NCI-H128 (cell line): ENCODE results near the gene SLC29A1.
"Not testable (repeated sequence)": the region's sequence is repeated elsewhere in the genome, so short reads cannot be mapped to it uniquely, and the experiment has no call there.

Experiments
- DNase-seq: peaks from one replicate; lab custom pipeline; 2025; ENCODE audit not compliant: unreplicated experiment; lab: John Stamatoyannopoulos, UW

SLC29A1 gene

DNA sequence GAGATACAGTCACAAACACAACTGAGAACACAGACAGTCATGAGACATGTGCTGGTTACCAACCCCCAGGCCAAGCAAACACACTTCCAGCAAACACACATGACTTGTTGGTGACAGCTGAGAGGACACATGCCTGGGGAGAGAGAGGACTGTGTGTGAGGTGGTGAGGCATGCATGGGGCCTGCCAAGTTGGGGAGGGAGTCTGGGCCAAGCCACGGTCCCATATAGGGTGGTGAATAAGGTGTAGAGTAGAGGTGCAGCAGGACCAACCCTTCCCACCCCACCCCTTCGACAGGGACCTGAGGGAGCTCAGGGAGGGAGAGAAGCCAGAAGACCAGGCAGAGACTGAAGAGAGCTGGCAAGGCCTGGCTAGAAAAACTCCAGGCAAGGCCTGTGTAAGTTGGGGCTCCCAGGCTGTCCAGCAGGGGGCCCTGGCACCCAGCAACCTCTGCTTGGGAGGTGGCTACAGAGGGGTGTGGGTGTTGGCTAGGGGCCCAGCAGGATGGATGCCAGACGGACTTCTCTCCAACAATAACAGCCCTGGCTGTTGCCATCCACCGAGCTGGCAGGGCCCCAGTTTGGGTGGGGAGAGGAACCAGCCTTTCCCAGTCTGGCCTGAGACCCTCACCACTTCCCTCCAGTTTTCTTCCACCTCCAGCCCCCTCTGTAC lies 2.0 kb upstream of the SLC29A1 start:
- DNase-seq = no peak

DNA sequence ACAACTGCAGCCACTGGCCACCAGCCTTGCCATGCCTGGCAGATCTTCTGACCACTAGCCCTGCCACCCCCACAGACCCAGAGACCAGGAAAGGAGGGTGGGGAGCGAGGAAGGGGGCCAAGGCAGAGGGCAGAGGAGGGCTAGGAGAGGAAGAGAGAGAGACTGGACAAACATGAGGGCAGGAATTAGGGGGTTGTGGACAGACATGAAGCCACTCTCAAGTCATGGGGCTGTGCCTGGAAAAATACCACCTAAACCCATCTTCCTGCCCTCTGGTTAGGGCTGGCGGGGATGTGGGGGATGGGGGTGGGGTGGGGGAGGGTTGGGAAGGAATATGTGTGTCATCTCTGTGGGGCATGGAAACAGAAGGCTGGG lies 1.4 kb upstream of the SLC29A1 start:
- DNase-seq = no peak

DNA sequence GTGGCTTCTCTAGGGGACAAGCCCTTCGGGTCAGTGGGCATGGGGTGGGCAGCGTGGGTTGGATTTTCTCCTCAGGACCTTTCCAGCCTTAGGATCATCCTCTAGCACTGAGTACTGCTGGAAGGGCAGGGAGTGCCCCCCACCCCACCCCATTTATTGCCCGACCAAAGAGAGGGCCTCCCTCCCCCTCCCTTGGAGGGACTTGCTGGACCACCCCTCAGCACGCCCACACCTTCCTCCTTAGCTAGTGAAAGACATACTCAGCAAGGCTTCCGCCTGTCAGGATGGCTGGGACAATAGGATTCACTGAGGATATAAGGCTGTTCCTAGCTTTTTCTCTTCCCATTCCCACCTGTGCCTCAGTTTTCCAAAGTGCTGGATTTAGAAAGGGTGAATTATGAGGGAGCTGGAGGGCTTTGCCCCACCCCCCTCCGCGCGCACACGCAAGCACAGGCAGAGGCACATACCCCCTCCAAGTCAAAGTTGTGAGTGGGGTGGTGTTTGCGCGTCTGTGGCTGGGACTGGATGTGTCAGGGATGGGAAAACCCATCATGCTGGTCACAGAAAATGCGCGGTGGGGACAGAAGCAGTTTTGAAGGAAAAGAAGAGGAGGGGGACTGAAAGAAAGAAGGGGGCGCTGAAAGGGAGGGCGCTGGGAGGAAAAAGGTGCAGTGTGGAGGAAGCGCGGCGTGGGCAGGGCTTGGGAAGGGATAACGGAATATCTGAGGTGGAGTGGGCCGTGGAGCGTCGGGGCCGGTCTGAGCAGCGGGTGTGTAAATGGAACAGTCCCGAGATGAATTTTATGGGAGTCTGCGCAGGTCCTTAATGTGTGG lies 693 bp upstream of the SLC29A1 start:
- DNase-seq = no peak

DNA sequence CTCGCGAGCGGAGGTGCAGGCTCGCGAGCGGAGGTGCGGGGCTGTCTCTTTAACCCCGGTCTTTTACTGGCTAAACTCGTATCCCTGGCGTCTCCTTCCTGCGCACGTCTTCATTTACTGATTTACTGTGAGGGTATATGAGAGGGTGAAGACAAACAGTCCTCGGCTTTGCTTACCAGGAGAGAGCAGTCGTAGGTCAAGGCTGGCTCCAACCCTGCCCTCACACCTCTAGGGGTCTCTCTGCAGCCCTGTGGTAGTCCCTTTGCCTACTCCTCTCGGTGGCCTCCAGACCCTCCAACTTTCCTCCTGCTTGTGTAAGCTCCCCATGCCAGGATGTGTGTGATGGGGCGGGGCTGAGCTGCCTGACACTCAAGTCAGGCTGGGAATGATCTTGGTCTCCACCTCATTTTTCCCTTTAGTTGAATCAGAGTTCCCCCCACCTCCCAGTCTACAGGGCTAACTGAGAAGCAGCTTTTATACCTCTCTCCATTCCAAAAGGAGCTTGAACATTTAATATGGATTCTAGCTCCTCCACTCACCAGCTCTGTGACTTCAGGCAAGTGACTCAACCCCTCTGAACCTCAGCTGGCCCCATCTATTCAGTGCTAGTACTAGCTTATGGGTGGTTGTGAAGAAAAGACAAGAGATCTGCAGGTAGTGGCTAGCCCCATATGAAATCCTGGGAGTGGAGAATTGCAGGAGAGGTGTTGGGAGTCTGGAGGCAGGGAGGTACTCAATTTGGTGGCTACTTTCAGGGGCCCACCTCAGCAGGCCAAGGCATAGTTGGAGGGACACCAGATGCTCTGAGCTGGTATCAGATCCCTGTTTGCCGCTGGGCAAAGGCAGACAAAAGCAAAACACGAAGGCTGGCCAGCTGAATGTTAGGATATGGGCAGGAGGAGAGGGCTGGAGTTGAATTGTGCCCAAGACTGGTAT lies 902 bp downstream of the SLC29A1 start:
- no peak for DNase-seq

DNA sequence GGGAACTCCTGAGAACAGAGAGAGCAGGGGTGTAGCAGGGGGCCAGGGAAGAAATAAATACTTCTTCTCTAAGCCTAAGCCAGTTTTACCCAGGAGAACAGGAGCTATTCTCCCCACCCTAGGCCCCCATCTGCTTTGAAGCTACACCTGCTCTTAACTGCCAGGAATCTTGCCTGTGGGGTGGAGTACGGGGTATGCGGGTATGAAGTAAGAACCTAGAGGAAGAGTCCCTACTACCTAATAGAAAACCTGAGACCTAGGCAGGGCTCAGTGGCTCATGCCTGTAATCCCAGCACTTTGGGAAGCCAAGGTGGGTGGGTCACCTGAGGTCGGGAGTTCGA lies 1.5 kb downstream of the SLC29A1 start:
- no peak for DNase-seq

DNA sequence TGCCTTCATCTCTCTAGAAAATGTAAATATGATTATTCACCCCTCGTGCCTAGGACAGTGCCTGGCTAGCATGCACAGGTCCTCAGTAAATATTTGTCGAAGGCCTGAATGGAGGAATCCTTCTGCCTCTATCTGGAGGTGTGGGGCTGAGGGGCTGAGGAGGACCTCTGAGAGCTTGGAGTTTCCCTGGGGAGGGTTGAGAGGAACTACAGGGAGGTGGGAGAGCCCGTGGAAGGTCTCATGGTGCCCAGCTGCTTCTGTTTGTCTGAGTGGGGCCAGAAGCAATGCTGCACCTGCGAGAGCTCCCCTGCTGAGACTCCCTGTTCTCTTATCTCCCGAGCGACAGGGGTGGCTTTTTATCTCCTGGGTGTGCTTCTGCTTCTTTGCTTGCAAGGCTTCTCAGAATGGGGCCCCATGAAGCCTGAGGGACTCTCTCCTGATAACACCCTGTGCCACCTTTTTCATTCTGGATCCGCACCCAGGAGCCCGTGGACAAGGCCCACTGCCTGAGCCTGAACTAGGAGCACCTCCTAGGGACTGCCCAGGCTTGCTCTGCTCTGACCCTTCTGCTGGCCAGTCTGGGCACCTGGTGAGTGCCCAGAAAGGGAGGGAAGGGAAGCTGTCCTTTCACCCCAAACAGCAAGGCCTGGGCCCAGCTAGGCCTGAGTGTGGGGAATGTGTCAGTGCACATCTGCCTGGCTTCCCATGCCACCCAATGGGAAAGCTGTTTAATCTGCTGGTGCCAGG lies 2.4 kb downstream of the SLC29A1 start:
- DNase-seq = no peak

DNA sequence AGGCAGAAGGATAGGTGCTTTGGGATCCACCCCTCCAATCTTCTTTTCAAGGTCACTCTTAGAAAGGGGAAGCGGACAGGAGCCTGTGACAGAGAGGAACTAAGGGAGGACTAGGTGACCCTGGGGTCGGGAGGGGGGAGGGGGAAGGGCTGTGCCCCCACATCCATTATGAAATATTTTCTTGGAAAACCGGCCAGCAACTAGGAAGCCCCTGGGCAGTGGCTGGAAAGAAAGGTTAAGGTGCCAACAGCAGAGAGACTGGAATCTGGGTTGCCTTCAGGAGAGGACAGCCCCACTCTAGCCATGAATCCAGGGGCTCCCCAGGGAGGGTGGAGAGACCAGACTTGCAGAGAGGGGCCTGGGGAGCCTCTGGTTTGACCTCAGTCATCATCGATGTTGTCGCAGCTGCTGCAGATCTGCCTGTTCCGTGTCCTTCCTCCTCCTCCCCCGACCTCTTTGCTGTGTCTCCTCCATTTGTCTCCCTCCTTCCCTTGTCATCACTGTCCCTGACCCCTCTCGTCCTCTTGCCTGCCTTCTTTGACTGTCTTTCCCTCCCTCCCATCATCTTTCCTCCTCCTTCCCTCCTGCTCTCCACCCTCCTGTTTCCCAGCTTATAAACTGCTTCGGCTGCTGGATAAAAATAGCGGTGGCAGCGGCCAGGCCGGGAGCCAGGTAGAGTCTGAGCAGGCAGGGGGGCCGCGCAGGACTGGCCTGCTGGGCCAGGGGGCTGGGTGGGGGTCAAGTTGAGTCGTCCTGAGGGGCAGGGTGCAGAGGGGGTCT lies 3.2 kb downstream of the SLC29A1 start:
- no peak for DNase-seq

DNA sequence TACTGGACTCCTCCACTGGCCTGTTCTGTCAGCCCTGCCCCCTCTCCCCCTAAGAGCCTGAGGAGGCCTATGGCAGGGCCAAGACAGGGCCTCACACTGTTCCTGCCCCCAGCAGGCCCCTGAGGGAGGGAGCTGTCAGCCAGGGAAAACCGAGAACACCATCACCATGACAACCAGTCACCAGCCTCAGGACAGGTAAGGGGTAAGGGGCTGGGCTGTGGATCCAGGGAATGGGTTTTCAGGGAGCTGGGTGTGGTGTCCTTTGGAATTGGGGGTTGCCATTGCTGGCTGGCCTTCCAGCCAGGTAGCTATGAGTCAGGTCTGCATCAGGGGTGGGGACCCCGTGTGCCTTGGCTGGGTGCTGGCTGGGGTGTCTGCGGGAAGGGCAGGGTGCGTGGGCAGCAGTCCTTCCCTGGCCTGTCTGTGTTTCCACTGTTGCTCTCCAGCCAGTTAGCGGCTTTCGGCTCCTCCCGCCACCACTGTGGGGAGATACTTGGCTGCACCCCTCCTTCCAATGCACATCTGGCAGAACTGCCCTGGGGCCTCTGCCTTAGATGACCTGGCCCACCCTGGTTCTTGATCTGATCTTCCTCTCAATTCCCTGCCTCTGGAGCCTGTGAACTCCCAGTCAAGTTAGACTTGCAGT lies 3.9 kb downstream of the SLC29A1 start:
- DNase-seq = no peak

DNA sequence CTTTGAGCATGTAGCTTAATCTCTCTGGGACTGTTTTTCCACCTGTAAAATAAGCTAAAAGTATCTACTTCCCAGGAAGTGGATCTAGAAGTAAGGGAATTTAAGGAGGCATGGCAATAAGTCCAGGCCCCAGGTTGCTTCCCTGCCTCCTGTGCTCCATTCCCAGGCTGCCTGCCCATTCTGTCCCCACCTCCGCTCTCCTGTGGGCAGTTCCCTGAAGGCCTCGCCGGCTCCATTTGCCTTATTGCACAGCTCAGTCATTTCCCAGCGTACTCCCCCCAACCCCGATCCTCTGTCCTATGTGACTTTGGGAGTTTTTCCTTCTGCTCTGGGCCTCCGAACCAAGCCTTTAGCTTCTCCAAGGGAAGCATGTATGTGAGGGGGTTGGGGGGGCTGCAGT lies 4.6 kb downstream of the SLC29A1 start:
- DNase-seq = no peak

DNA sequence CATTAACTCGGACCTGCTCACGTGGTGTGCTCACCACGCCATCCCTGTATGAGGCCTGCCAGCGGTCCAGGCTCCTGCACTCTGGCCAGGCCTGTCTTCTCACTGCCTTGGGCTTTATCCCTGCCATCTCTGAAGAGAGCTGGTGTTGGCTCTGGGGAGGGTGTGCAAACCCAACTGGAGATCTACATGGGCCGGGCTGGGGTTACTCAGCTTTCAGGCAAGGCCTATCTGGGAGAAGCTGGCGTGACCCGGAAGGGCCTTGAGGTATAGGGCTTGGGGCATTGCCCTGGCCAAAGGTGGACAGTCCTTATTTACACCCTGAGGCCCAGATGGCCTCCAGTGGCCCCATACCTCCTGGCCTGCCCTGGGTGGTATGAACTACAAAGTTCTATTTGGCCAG lies 5.0 kb downstream of the SLC29A1 start:
- DNase-seq = no peak

DNA sequence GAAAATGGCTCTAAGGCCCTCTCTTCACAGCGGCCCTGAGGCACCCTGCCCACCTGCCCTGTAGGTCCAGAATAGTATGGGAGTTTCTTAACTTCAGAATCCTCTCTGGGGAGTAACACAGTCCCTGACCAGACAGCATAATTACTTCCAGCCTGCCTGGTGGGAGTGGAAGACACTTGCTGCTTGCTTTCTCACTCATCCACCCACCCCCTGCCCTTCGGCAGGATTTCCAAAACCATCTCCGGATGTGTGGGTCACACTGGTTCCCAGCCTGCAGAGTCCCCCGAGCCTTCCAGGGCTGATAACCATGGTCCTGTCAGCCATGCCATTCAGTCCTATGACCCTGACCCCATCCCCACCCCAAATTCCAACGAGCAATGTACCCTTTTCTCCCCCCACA lies 5.4 kb downstream of the SLC29A1 start:
- DNase-seq = no peak

DNA sequence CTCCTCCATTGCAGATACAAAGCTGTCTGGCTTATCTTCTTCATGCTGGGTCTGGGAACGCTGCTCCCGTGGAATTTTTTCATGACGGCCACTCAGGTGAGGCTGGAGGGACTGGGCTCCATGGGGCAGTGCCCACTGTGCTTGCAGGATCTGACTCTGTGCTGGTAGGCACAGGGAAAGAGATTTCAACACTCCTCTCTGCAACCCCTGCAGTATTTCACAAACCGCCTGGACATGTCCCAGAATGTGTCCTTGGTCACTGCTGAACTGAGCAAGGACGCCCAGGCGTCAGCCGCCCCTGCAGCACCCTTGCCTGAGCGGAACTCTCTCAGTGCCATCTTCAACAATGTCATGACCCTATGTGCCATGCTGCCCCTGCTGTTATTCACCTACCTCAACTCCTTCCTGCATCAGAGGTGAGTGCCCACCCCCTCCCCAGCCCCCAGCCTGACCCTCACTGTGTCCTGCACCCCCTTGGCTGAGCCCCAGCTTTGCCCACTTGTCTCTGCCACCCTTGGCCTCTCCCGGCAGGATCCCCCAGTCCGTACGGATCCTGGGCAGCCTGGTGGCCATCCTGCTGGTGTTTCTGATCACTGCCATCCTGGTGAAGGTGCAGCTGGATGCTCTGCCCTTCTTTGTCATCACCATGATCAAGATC lies 6.1 kb downstream of the SLC29A1 start:
- DNase-seq = no peak

DNA sequence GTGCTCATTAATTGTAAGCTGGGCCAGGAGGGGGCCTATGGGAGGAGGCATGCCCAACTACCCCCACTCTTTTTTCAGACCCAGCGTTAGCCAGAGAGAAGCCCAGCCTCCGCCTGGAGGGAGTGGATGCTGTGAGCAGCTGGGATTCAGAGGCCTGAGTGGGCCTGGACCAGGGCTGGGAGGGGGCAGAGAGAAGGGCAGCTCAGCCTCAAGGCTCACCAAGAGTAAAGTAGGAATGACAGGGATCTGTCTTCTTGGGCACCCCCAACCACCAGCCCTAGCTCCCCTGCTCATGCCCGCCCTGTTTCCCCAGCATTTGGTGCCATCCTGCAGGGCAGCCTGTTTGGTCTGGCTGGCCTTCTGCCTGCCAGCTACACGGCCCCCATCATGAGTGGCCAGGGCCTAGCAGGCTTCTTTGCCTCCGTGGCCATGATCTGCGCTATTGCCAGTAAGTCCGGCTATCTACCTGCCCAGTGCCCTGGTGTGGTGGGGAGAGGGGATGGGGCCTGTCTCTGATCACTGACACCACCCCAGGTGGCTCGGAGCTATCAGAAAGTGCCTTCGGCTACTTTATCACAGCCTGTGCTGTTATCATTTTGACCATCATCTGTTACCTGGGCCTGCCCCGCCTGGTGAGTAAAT lies 6.8 kb downstream of the SLC29A1 start:
- no peak for DNase-seq

DNA sequence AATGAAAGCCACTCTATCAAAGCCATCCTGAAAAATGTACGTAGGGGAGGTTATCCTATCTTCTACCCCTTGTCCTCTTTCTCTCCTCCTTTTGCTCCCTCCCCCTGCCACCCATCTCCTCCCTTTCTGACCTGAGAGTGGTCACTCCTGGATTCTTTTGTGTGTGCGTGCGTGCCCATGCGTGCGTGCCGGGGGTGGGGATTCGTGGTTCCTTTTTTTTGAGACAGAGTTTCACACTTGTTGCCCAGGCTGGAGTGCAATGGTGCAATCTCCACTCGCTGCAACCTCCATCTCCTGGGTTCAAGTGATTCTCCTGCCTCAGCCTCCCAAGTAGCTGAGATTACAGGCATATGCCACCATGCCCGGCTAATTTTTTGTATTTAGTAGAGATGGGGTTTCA lies 8.0 kb downstream of the SLC29A1 start:
- DNase-seq = not testable (repeated sequence)

DNA sequence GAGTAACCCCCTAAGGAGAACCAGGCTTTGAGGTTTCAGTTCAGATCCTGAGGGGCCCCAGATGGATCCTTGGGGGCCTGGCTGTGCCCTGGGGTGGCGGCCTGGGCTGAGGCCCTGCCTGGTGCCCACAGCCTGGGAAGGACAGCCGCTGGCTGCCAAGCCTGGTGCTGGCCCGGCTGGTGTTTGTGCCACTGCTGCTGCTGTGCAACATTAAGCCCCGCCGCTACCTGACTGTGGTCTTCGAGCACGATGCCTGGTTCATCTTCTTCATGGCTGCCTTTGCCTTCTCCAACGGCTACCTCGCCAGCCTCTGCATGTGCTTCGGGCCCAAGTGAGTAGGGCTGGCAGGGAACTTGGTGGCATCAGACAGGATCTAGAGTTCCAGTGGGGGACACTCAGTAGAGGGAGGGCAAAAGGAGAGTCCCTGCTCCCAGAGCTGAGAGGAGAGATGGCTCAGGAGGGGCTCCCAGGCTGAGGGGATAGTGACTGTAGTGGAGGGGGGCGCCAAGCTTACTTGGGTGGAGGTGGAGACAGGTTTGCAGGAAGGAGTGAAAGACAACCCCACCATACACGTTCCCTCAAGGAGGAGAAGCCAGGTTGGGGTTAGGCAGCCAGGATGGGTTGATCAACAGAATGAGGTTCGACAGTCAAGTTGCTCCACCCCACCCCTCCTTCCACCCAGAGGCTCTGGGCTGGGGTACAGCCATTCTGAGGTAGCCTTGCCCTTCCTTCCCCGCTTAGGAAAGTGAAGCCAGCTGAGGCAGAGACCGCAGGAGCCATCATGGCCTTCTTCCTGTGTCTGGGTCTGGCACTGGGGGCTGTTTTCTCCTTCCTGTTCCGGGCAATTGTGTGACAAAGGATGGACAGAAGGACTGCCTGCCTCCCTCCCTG lies 9.5 kb downstream of the SLC29A1 start:
- DNase-seq = no peak

DNA sequence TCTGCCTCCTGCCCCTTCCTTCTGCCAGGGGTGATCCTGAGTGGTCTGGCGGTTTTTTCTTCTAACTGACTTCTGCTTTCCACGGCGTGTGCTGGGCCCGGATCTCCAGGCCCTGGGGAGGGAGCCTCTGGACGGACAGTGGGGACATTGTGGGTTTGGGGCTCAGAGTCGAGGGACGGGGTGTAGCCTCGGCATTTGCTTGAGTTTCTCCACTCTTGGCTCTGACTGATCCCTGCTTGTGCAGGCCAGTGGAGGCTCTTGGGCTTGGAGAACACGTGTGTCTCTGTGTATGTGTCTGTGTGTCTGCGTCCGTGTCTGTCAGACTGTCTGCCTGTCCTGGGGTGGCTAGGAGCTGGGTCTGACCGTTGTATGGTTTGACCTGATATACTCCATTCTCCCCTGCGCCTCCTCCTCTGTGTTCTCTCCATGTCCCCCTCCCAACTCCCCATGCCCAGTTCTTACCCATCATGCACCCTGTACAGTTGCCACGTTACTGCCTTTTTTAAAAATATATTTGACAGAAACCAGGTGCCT lies 10.2 kb downstream of the SLC29A1 start:
- DNase-seq = no peak
